ENCODE data around the gene DDAH2.

DDAH2 gene

GRCh38 chr6:31733734-31734133 is 4.6 kb upstream of the DDAH2 start:
- Histone ChIP-seq H3K79me2 (no peaks in the 10 kb centered on the region), H3K9me3 (ENCODE audit: control insufficient read depth, low read length) (no peaks in the 10 kb centered on the region), H3K27me3 (ENCODE audit: control insufficient read depth, insufficient read depth, low read length) (no peaks in the 10 kb centered on the region), H3K9ac (no peak overlapping the region), H3K4me2 (ENCODE audit: low read length) (no peak overlapping the region), H3K4me1 (peaks cover 5% of the 10 kb centered on the region), H2AFZ (no peak overlapping the region), H3K4me3 (ENCODE audit: low read depth, low read length) (no peak overlapping the region), H3K36me3 (ENCODE audit: control insufficient read depth, insufficient read depth, low read length) (no peaks in the 10 kb centered on the region), H3K27ac (no peak overlapping the region)
- no peak for TF ChIP-seq CTCF (IDR thresholded peaks at IDR 0.05)

DNA sequence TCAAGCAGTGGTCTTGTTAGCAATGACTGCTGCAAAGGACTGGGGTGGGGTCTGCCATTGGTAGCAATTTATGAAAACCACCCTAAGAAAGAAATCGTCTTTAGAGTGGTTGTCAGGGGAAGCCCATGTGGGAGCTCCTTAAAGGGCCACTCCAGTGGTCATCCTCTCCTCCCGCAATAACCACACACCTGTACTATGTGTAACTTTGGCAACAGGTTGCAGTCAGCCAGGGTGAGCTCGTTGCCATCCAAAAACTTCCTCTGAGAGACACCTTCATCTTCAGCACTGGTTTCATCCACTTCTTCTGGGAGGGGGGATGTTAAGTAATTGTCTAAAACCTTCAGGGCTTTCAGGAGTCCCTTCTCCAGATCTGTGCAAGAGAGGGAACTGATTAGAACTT is 2.9 kb upstream of the DDAH2 start:
- no peak for TF ChIP-seq CTCF (IDR thresholded peaks at IDR 0.05)
- Histone ChIP-seq H3K9ac (no peak overlapping the region), H3K79me2 (no peaks in the 10 kb centered on the region), H3K27me3 (ENCODE audit: control insufficient read depth, insufficient read depth, low read length) (no peaks in the 10 kb centered on the region), H3K4me1 (peaks cover 5% of the 10 kb centered on the region), H3K36me3 (ENCODE audit: control insufficient read depth, insufficient read depth, low read length) (no peaks in the 10 kb centered on the region), H3K27ac (no peak overlapping the region), H3K4me2 (ENCODE audit: low read length) (no peak overlapping the region), H3K9me3 (ENCODE audit: control insufficient read depth, low read length) (no peaks in the 10 kb centered on the region), H3K4me3 (ENCODE audit: low read depth, low read length) (no peak overlapping the region), H2AFZ (no peak overlapping the region)

- no peak for TF ChIP-seq CTCF (IDR thresholded peaks at IDR 0.05)
- H3K27me3 ChIP-seq (ENCODE audit: control insufficient read depth, insufficient read depth, low read length): no peaks in the 10 kb centered on the region
- no peak overlapping the region for H3K4me2 ChIP-seq (ENCODE audit: low read length)
- peaks cover 5% of the 10 kb centered on the region for H3K4me1 ChIP-seq
- no peak overlapping the region for H3K27ac ChIP-seq
- H3K4me3 ChIP-seq (ENCODE audit: low read depth, low read length): no peak overlapping the region
- no peak overlapping the region for H3K9ac ChIP-seq
- H3K79me2 ChIP-seq: no peaks in the 10 kb centered on the region
- no peaks in the 10 kb centered on the region for H3K36me3 ChIP-seq (ENCODE audit: control insufficient read depth, insufficient read depth, low read length)
- no peak overlapping the region for H2AFZ ChIP-seq
- no peaks in the 10 kb centered on the region for H3K9me3 ChIP-seq (ENCODE audit: control insufficient read depth, low read length)
These were observed 1.6 kb upstream of the DDAH2 start for GRCh38 chr6:31730631-31731086.

DNA sequence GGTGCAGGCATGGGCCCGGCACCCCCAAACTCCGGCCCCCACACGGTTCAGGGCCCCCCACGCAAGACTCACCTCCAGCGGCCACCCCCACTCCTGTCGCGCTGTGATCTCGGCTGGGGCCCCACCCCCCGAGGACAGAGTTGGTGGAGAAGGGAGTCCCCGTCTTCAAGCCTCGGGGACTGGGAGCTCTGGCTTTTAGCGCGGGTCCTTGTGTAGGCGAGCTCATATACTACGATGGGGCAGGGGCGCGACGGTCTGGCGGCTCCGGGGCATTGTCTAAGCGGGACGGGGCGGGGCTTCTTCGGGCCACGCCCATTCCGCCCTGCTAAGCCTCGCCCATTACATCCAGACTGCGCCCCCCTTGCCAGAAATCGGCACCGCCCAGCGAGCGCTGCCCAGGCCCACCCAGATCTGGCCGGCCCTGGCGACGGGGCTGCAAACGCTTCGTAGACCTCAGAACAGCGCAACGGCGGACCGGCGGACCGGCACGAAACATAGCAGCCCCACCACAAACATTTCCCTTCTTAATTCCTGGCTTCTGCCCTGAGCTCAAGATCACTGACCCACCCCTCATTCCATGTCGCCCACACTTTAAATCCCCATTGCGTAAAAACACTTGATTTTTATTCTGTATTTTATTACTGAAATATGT is 1.0 kb upstream of the DDAH2 start:
- no peaks in the 10 kb centered on the region for H3K27me3 ChIP-seq (ENCODE audit: control insufficient read depth, insufficient read depth, low read length)
- H3K36me3 ChIP-seq (ENCODE audit: control insufficient read depth, insufficient read depth, low read length): no peaks in the 10 kb centered on the region
- no peaks in the 10 kb centered on the region for H3K9me3 ChIP-seq (ENCODE audit: control insufficient read depth, low read length)
- H3K4me2 ChIP-seq (ENCODE audit: low read length): peak overlapping the region; percentile 98
- H2AFZ ChIP-seq: peak overlapping the region; percentile 70
- H3K4me1 ChIP-seq: peaks cover 5% of the 10 kb centered on the region
- peak overlapping the region; percentile 61 for H3K27ac ChIP-seq
- no peaks in the 10 kb centered on the region for H3K79me2 ChIP-seq
- no peak for TF ChIP-seq CTCF (IDR thresholded peaks at IDR 0.05)
- peak overlapping the region; percentile 94 for H3K4me3 ChIP-seq (ENCODE audit: low read depth, low read length)
- no peak overlapping the region for H3K9ac ChIP-seq

DNA sequence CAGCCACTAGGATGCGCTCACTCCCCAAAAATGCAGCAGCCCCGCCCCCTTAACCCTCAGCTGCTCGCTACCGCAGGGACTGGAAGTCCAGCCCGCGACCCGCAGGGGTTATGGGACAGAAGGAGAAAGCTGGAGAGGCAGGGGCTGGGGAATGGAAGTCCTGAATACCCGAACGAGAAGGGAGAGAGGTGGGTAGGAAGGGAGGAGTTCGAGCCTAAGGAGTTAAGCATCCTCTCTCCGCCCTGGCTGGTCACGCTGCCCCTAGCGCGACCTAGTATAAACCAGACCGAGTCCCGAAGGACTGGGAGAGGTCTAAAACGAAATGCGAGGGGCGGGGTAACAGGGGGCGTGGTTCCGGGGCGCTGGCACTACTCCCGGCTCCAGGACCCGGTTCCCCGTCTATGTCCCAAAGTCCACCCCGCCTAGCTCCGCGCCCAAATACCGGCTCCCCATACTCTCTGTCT is 448 bp upstream of the DDAH2 start:
- Histone ChIP-seq H3K79me2 (no peaks in the 10 kb centered on the region), H3K27ac (peak overlapping the region; percentile 61), H3K4me3 (ENCODE audit: low read depth, low read length) (peak overlapping the region; percentile 94), H3K9me3 (ENCODE audit: control insufficient read depth, low read length) (no peaks in the 10 kb centered on the region), H2AFZ (peak overlapping the region; percentile 70), H3K36me3 (ENCODE audit: control insufficient read depth, insufficient read depth, low read length) (no peaks in the 10 kb centered on the region), H3K9ac (no peak overlapping the region), H3K27me3 (ENCODE audit: control insufficient read depth, insufficient read depth, low read length) (no peaks in the 10 kb centered on the region), H3K4me1 (peaks cover 4% of the 10 kb centered on the region), H3K4me2 (ENCODE audit: low read length) (peak overlapping the region; percentile 98)
- peak; percentile 83 for TF ChIP-seq CTCF (IDR thresholded peaks at IDR 0.05)
